NB4 (cell line): ENCODE measurements around the gene DNMT1.

Source experiments
- DNase-seq: peaks from one replicate; pipeline ENCODE4 v3.0.0; 2010; ENCODE audit warnings: low read depth
- H3K4me3 ChIP-seq: one replicate; pipeline ENCODE4 v1.5.1; 2011; ENCODE audit warnings: mild to moderate bottlenecking, low read depth, low read length, moderate library complexity
- MYC ChIP-seq: IDR thresholded peaks from 2 replicates; pipeline ENCODE4 v1.6.1; 2011; ENCODE audit warnings: low read depth, low read length
- POLR2A ChIP-seq: IDR thresholded peaks from 2 replicates; pipeline ENCODE4 v1.6.1; 2011; ENCODE audit warnings: mild to moderate bottlenecking; ENCODE audit not compliant: insufficient read length; ENCODE audit errors: extremely low read depth
- TF ChIP-seq, protein P1 (sequence below): IDR thresholded peaks from 2 replicates; pipeline ENCODE4 v1.6.1; 2011; ENCODE audit warnings: low read depth, low read length
- TF ChIP-seq, protein P2 (sequence below): IDR thresholded peaks from one replicate; pipeline ENCODE4 v1.5.1; 2012; ENCODE audit warnings: low read depth, low read length

The DNMT1 gene

DNA sequence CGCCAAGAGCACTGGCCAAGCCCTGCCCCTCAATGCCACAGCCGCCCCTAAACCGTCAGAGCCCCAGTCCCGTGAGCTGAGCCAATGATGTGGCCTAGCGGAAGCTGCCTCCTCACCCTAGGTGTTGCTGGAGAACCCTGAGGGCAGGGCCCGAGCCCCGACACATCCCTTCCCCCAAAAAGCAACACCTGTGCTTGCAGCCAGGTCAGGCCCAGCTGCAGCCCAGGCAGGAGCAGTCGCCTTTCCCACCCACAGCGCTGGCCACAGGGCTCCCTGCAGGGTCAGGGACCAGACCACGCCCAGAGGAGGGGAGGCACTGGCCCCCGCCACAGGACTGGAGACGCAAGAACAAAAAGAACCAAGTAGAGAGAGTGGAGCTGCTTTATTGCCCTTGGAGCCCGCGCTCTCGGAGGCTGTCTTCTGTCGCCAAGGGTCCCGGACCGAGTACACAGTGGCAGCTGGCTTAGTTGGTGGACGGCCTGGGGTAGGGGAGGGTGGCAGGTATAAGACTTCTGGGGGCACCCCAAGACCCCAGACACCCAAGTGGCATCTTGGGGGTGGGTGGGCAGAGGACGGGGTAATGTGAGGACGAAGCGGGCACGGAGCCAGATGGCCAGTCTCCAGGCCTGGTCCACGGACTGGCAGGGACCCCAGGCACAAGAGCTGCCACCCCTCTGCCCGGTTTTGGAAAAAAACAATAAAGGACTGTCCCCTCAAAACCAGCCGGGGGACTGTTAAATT is 79.9 kb downstream of the DNMT1 start:
- no peak overlapping the region for H3K4me3 ChIP-seq
- TF ChIP-seq, protein P1, sequence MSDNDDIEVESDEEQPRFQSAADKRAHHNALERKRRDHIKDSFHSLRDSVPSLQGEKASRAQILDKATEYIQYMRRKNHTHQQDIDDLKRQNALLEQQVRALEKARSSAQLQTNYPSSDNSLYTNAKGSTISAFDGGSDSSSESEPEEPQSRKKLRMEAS = no peak
- TF ChIP-seq, protein P2, sequence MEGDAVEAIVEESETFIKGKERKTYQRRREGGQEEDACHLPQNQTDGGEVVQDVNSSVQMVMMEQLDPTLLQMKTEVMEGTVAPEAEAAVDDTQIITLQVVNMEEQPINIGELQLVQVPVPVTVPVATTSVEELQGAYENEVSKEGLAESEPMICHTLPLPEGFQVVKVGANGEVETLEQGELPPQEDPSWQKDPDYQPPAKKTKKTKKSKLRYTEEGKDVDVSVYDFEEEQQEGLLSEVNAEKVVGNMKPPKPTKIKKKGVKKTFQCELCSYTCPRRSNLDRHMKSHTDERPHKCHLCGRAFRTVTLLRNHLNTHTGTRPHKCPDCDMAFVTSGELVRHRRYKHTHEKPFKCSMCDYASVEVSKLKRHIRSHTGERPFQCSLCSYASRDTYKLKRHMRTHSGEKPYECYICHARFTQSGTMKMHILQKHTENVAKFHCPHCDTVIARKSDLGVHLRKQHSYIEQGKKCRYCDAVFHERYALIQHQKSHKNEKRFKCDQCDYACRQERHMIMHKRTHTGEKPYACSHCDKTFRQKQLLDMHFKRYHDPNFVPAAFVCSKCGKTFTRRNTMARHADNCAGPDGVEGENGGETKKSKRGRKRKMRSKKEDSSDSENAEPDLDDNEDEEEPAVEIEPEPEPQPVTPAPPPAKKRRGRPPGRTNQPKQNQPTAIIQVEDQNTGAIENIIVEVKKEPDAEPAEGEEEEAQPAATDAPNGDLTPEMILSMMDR = no peak
- TF ChIP-seq MYC (peak; percentile 51), POLR2A (peak; percentile 21)
- DNase-seq = peak; percentile 59

DNA sequence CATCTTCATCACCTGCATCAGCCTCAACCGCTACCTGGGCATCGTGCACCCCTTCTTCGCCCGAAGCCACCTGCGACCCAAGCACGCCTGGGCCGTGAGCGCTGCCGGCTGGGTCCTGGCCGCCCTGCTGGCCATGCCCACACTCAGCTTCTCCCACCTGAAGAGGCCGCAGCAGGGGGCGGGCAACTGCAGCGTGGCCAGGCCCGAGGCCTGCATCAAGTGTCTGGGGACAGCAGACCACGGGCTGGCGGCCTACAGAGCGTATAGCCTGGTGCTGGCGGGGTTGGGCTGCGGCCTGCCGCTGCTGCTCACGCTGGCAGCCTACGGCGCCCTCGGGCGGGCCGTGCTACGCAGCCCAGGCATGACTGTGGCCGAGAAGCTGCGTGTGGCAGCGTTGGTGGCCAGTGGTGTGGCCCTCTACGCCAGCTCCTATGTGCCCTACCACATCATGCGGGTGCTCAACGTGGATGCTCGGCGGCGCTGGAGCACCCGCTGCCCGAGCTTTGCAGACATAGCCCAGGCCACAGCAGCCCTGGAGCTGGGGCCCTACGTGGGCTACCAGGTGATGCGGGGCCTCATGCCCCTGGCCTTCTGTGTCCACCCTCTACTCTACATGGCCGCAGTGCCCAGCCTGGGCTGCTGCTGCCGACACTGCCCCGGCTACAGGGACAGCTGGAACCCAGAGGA is 80.6 kb downstream of the DNMT1 start:
- DNase-seq = peak; percentile 68
- TF ChIP-seq MYC (peak; percentile 51; the same call in 1 of the 2 replicates), POLR2A (peak; percentile 47)
- TF ChIP-seq, protein P2 = no peak
- TF ChIP-seq, protein P1 = 0 out of 2 replicates have a peak, but pooled peaks have one; percentile 25
- H3K4me3 ChIP-seq = no peak overlapping the region

DNA sequence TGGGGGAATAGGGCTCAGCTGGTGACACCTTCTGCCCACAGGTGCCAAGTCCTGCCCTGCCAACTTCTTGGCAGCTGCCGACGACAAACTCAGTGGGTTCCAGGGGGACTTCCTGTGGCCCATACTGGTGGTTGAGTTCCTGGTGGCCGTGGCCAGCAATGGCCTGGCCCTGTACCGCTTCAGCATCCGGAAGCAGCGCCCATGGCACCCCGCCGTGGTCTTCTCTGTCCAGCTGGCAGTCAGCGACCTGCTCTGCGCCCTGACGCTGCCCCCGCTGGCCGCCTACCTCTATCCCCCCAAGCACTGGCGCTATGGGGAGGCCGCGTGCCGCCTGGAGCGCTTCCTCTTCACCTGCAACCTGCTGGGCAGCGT is 81.2 kb downstream of the DNMT1 start:
- no peak for DNase-seq
- no peak for TF ChIP-seq MYC
- TF ChIP-seq, protein P2 = peak; percentile 5
- peak; percentile 38 for TF ChIP-seq POLR2A
- no peak overlapping the region for H3K4me3 ChIP-seq

DNA sequence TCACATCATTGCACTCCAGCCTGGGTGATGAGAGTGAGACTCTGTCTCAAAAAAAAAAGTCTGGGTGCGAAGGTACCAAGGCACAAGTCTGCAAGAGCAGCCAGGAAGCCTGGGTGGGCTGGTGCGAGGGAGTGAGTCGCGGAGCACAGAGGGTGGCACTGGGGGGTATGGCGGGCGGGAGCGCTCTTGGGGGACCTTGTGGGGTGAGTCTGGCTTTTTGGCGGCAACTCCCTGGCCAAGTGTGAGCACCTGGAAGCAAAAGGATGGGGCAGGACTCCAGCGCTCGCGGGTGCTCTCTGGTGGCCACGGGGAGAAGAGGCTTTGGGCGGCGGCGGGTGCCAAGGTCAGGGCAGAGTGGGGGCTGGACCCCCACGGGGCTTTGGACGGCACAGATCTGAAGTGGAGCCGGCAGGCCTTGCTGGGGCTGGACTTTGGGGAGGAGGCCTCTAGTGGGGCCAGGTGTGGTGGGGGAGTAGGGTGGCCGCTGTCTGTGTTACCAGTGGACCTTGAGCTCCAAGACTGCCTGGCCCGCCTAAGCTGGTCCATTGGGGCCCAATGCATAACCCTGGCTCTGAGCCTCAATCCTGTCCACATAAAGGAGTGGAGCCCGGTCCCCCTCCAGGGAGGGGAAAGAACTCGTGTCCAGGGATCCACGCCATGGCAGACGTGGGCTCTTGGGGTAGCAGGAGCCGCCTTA is 81.7 kb downstream of the DNMT1 start:
- DNase-seq = peak; percentile 94
- no peak overlapping the region for H3K4me3 ChIP-seq
- TF ChIP-seq MYC (peak; percentile 77; the same call in 1 of the 2 replicates), POLR2A (peak; percentile 26)
- TF ChIP-seq, protein P1 = peak; percentile 76
- TF ChIP-seq, protein P2 = peak; percentile 97

DNA sequence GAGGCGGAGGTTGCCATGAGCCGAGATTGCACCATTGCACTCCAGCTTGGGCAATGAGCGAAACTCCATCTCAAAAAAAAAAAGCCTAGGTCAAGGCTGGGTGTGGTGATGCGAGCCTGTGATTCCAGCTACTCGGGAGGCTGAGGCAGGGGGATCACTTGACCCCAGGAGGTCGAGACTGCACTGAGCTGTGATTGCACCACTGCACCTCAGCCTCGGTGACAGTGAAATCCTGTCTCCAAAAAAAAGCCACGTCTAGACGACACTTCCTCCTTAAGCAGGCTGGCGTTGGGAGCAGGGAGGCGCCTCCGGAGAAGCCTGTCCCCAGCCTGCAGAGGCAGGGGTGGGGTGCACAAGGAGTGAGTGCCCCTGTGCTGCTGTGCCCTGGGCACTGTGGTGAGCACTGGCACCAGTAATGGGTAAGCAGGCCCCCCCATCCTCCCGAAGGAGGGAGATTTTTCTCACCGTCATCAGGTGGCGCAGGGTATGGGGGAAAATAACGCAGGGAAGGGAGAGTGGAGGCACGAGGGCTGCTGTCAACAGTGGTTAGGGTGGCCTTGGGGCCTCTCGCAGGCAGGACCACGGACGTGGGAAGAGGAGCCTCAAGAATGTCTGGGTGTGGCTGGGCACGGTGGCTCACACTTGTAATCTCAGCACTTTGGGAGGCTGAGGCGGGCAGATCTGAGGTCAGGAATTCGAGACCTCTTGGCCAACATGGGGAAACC is 82.6 kb downstream of the DNMT1 start:
- H3K4me3 ChIP-seq = no peak overlapping the region
- DNase-seq = peak; percentile 94
- TF ChIP-seq, protein P2 = no peak
- TF ChIP-seq MYC = 0 out of 2 replicates have a peak, but pooled peaks have one; percentile 29
- TF ChIP-seq, protein P1 = peak; percentile 38
- peak; percentile 29 for TF ChIP-seq POLR2A
